ENCODE measurements around the gene ADGRB2. TPM values are rescaled to one million over a fixed set of nuclear protein-coding genes. Genes with fewer than 3 reads are reported as not detected.

Gene ADGRB2
- total RNA-seq, 6 experiments from 2014 or later: 0.06 TPM; not detected in 4

- DNase-seq (no peak), ATAC-seq (no peak)
- intact Hi-C loops (cut with DNase I): no loop called here
- Histone ChIP-seq H3K27me3 (no peaks in the 10 kb centered on the region), H3K27ac (no peak overlapping the region), H3K4me1 (peaks cover 0 to 7% (median 4%) of the 10 kb centered on the region in 4 donors), H3K4me3 (no peak overlapping the region), H3K9me3 (no peaks in the 10 kb centered on the region), H3K36me3 (no peaks in the 10 kb centered on the region)
- 61% methylated on average over 7 of the region's 7 CpGs for WGBS (ENCODE audit: insufficient coverage, low coverage, low lambda C conversion rate, missing lambda C conversion rate)
- TF ChIP-seq POLR2A (IDR thresholded peaks at IDR 0.05) (no peak), CTCF (IDR thresholded peaks at IDR 0.05) (no peak)
These were observed 17.5 kb downstream of the ADGRB2 start for GRCh38 chr1:31746687-31747086.

DNA sequence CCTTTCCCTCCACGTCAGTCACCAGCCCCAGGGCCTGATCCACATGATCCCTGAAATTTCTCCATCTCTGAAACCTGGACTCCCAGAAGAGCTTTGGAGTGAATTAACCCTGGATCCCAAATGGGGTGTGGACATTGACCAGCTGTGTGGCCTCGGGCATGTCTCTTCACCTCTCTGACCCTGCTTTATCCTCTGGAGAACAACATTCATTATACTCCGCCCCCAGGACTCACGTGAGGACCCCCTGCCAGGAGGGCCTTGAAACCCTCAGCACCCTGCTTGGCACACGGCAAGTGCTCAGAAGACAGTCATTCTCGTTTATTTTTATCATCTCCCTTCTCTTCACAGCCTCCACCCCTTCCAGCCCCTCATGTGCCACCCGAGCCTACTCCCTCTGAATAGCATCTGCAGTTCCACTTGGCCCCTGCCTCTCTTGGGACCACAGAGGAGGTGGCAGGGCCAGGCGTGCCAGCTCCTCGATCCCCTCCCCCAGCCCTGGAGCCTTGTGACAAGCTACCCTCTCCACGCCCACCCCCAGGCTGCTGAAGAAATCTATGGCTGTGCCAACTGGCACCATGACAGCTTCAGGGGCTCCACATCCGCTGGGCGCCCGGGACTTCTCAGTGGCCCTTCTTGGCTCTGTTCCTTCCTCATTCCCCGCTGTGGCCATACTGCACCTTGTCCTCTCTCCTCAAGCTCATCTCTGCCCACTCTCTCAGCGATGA lies 18.0 kb downstream of the ADGRB2 start:
- Histone ChIP-seq H3K27me3 (no peaks in the 10 kb centered on the region), H3K9me3 (no peaks in the 10 kb centered on the region), H3K27ac (no peak overlapping the region), H3K4me1 (peaks cover 0 to 7% (median 4%) of the 10 kb centered on the region in 4 donors), H3K4me3 (no peak overlapping the region), H3K36me3 (no peaks in the 10 kb centered on the region)
- WGBS (ENCODE audit: insufficient coverage, low coverage, low lambda C conversion rate, missing lambda C conversion rate): 56% methylated on average over 10 of the region's 15 CpGs
- DNase-seq (no peak), ATAC-seq (no peak)
- TF ChIP-seq POLR2A (IDR thresholded peaks at IDR 0.05) (no peak), CTCF (IDR thresholded peaks at IDR 0.05) (no peak)
- intact Hi-C loops (cut with DNase I): no loop called here

GRCh38 chr1:31745096-31745945 lies 18.8 kb downstream of the ADGRB2 start:
- peak; percentile 50 to 69 (median 62) for DNase-seq
- ATAC-seq: peak; percentile 59 to 85 (median 78)
- TF ChIP-seq CTCF (IDR thresholded peaks at IDR 0.05): peak; percentile 50 to 64 (median 54)
- TF ChIP-seq POLR2A (IDR thresholded peaks at IDR 0.05): no peak
- Histone ChIP-seq H3K27ac (no peak overlapping the region), H3K4me1 (peaks cover 0 to 7% (median 4%) of the 10 kb centered on the region in 4 donors), H3K27me3 (no peaks in the 10 kb centered on the region), H3K36me3 (no peaks in the 10 kb centered on the region), H3K4me3 (no peak overlapping the region), H3K9me3 (no peaks in the 10 kb centered on the region)
- WGBS (ENCODE audit: insufficient coverage, low coverage, low lambda C conversion rate, missing lambda C conversion rate): 28% methylated on average over 3 of the region's 4 CpGs
- intact Hi-C loops (cut with DNase I): no loop called here

DNA sequence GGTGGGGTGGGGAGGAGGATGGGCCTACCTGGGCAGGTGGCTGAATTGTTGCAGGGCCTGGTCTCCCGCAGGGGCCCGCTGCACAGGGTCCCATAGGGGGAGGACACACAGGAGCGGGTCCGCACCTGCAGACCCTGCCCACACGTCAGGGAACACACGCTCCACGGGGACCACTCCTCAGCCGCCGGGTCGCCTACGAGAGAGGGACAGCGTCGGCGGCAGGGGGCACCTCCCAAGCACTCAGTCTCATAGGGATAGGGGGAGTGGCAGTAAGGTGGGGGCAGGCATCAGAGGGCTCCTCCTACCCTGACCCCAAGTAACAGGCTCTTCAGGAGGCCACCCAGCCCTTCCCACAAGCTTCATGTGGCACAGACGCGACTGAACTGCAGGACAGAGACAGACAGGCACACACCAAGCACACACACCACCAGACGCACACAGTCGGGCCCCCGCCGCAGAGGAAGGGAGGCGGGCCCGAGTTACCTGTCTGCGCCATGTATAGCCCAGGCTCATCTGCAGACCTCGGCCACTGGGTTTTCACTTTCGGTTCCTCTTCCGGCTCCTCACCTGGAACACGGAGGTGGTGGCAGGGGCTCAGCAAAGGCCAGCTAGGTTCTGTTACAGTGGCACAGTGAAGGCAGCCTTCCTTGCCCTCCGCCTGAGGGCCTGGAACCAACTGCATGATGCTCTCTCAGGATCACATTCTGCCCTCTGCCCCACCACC lies 19.8 kb downstream of the ADGRB2 start:
- no peaks in the 10 kb centered on the region for H3K9me3 ChIP-seq
- H3K27ac ChIP-seq: no peak overlapping the region
- ATAC-seq: no peak
- no peaks in the 10 kb centered on the region for H3K36me3 ChIP-seq
- H3K27me3 ChIP-seq: no peaks in the 10 kb centered on the region
- intact Hi-C loops (cut with DNase I): no loop called here
- peaks cover 0 to 7% (median 4%) of the 10 kb centered on the region in 4 donors for H3K4me1 ChIP-seq
- no CpG with 5 or more reads among the region's 28 CpGs for WGBS (ENCODE audit: insufficient coverage, low coverage, low lambda C conversion rate, missing lambda C conversion rate)
- no peak for DNase-seq
- H3K4me3 ChIP-seq: no peak overlapping the region
- TF ChIP-seq POLR2A (IDR thresholded peaks at IDR 0.05) (no peak), CTCF (IDR thresholded peaks at IDR 0.05) (no peak)
